ENCODE data around the gene PICK1.

PICK1 gene

GRCh38 chr22:38051261-38051660 is 5.9 kb upstream of the PICK1 start:
- in situ Hi-C loops (cut with MboI; ENCODE audit: low pct_unique_long_range_greater_than_20kb, low sequenced_read_pairs, unreplicated experiment) = loop anchor here (10.0 kb wide), 1 partner anchor 544 kb away; no protein-coding TSS in a partner anchor

DNA sequence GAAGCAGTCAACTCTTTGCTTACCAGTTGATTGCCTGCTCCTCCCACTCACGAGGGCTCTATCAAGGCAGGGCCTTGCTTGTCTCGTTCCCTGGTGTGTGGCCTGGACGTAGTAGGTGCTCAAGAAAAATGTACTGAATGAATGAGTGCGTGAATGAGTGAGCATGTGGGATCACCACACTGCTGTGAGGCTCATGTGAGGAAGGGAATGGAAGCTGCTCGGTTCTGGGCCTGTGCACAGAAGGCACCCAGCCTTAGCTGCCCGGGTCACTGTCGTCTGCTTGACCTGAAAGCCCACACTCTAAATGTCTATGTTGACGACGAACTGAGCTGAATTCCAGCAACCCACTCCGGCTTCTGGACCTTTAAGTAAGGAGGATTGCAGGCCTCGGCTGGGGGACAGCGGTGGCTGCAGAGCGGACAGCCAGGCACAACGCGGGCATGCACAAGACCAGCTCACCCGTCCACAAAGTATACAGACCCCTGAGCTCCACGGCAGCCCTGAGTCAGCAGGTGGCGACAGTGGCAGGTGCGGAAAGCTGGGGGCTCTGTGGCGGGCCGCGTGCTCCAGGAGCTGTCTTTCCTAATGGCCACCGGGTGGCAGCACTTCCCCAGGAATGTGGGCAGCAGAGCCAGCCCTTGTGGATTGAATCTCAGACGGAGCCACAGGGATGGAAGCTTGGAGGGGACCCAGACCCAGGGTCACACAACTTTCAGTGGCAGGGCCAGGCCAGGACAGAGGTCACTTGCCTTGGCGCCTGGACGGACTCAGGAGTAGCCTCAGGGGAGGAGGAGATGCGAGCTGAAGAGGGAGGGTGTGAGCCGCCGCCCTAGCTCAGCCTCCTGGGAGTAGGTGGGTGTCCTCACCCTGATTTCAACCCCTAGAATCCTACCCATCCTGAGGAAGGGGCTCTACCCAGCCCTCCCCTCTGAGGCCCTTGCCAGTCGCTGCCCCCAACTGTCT is 5.0 kb upstream of the PICK1 start:
- peak; percentile 91 for DNase-seq (ENCODE audit: low spot score)
- in situ Hi-C loops (cut with MboI; ENCODE audit: low pct_unique_long_range_greater_than_20kb, low sequenced_read_pairs, unreplicated experiment) = loop anchor here (10.0 kb wide), 1 partner anchor 543 kb away; no protein-coding TSS in a partner anchor
- TF ChIP-seq CTCF (IDR thresholded peaks at IDR 0.05; ENCODE audit: extremely low read depth, insufficient read depth, missing control alignments) = peak; percentile 94

More at GRCh38 chr22:38051261-38051660, 5.9 kb upstream of the PICK1 start:
- DNase-seq (ENCODE audit: low spot score) = no peak
- TF ChIP-seq CTCF (IDR thresholded peaks at IDR 0.05; ENCODE audit: extremely low read depth, insufficient read depth, missing control alignments) = no peak

- TF ChIP-seq CTCF (IDR thresholded peaks at IDR 0.05; ENCODE audit: extremely low read depth, insufficient read depth, missing control alignments) = no peak
- no peak for DNase-seq (ENCODE audit: low spot score)
- in situ Hi-C loops (cut with MboI; ENCODE audit: low pct_unique_long_range_greater_than_20kb, low sequenced_read_pairs, unreplicated experiment) = no loop called here
These were observed 5.6 kb downstream of the PICK1 start for GRCh38 chr22:38062791-38063190.

- in situ Hi-C loops (cut with MboI; ENCODE audit: low pct_unique_long_range_greater_than_20kb, low sequenced_read_pairs, unreplicated experiment) = no loop called here
- TF ChIP-seq CTCF (IDR thresholded peaks at IDR 0.05; ENCODE audit: extremely low read depth, insufficient read depth, missing control alignments) = no peak
- DNase-seq (ENCODE audit: low spot score) = no peak
These were observed 8.3 kb downstream of the PICK1 start for GRCh38 chr22:38065539-38065938.

GRCh38 chr22:38066381-38067027 is 9.3 kb downstream of the PICK1 start:
- in situ Hi-C loops (cut with MboI; ENCODE audit: low pct_unique_long_range_greater_than_20kb, low sequenced_read_pairs, unreplicated experiment) = no loop called here
- no peak for DNase-seq (ENCODE audit: low spot score)

More at GRCh38 chr22:38066381-38067027, 9.3 kb downstream of the PICK1 start:
- TF ChIP-seq CTCF (IDR thresholded peaks at IDR 0.05; ENCODE audit: extremely low read depth, insufficient read depth, missing control alignments) = no peak
